Testis (tissue), 2 donors: ENCODE data around the gene THOP1.

Experiments used
- CTCF ChIP-seq, 3 experiments: fragments of 450-650 bp in 2 of 3; fragments of 200-600 bp in 1 of 3; sonication (generic) in 1 of 3; IDR thresholded peaks; one replicate each; pipeline ENCODE4 v1.5.1; 2016 to 2019; ENCODE audit warnings: antibody characterized with exemption in 3 of 3, mild to moderate bottlenecking in 2 of 3, moderate library complexity in 1 of 3
- POLR2A ChIP-seq: fragments of 450-650 bp; IDR thresholded peaks from one replicate; pipeline ENCODE4 v1.6.1; 2017; ENCODE audit warnings: antibody characterized with exemption, mild to moderate bottlenecking, moderate library complexity

GRCh38 chr19:2750808-2751437 lies 34.4 kb upstream of the THOP1 start:
- no peak for TF ChIP-seq CTCF (IDR thresholded peaks at IDR 0.05)
- TF ChIP-seq POLR2A = no peak
